GM21576 (cell line): ENCODE data around the gene EPHA3.

Source experiments
- ATAC-seq: cut with Tn5 transposase; IDR thresholded peaks from one replicate; pipeline ENCODE4 v1.9.1; 2021; ENCODE audit warnings: mild to moderate bottlenecking, moderate library complexity; ENCODE audit not compliant: unreplicated experiment

EPHA3 gene

GRCh38 chr3:89527736-89528305 lies 420.4 kb downstream of the EPHA3 start:
- no peak for ATAC-seq
